NCI-H226 (cell line): ENCODE measurements around the gene IL25.
"Not testable (repeated sequence)": the region's sequence is repeated elsewhere in the genome, so short reads cannot be mapped to it uniquely, and the experiment has no call there.

Source experiments
- DNase-seq: peaks from one replicate; pipeline ENCODE4 v3.0.0-alpha.2; 2015

Gene IL25

DNA sequence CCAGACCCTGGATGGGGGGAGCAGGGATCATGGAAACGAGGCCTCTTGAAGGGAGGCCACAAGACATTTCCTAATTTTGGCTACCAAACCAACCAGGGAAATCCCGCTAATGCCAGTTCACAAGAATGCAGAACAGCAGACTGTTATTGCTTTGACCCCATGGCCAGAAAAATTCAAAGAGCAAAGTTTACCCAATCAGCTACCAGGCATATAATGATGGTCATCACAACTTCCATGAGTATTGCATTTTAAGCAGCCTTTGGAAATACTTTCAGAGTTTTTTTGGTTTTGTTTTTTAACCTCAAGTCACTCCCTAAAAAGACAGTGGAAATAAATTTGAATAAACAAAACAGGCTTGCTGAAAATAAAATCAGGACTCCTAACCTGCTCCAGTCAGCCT lies at the start of gene IL25:
IL25 (plus strand) TSS at position 301 of the 400 bp plus-strand sequence.
- no peak for DNase-seq

DNA sequence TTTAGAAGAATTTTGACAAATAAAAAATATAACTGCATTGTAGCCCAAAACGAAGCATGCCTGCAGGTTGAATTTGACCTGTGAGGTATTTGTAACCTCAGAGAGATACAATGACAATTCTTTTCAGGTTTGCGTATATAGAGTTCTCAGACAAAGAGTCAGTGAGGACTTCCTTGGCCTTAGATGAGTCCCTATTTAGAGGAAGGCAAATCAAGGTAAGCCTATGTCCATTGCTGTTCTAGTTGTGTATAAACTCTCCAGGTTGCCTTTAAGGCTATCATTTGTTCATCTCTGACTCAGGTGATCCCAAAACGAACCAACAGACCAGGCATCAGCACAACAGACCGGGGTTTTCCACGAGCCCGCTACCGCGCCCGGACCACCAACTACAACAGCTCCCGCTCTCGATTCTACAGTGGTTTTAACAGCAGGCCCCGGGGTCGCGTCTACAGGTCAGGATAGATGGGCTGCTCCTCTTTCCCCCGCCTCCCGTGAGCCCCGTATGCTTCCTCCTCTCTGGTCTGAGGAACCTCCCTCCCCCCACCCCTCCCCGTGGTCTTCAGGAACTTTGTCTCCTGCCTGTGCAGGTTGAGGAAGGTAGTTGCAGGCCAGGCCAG lies 48.7 kb upstream of the IL25 start:
- DNase-seq: no peak

DNA sequence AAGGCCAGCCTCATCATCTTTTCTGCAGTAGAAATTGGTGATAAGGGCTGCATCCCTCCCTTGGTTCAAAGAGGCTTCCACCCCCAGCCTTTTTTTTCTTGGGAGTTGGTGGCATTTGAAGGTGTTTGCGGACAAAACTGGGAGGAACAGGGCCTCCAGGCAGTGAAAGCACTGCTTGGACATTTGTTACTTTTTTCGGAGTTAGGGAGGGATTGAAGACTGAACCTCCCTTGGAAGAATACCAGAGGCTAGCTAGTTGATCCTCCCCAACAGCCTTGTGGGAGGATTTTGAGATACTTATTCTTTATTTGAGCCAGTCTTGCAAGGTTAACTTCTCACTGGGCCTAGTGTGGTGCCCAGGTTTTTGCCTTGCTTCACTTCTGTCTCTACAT lies 48.2 kb upstream of the IL25 start:
- DNase-seq: no peak

DNA sequence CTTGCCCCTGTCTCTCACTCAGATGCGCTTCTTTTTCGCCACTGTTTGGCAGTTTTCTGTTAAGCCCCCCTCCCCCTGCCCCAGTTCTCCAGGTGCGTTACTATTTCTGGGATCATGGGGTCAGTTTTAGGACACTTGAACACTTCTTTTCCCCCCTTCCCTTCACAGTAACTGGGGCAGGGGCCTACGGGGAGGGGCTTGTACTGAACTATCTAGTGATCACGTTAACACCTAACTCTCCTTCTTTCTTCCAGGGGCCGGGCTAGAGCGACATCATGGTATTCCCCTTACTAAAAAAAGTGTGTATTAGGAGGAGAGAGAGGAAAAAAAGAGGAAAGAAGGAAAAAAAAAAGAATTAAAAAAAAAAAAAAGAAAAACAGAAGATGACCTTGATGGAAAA lies 47.6 kb upstream of the IL25 start:
- no peak for DNase-seq

DNA sequence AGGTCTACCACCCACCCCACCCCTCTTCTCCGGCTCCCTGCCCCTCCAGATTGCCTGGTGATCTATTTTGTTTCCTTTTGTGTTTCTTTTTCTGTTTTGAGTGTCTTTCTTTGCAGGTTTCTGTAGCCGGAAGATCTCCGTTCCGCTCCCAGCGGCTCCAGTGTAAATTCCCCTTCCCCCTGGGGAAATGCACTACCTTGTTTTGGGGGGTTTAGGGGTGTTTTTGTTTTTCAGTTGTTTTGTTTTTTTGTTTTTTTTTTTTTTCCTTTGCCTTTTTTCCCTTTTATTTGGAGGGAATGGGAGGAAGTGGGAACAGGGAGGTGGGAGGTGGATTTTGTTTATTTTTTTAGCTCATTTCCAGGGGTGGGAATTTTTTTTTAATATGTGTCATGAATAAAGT lies 46.9 kb upstream of the IL25 start:
- not testable (repeated sequence) for DNase-seq

DNA sequence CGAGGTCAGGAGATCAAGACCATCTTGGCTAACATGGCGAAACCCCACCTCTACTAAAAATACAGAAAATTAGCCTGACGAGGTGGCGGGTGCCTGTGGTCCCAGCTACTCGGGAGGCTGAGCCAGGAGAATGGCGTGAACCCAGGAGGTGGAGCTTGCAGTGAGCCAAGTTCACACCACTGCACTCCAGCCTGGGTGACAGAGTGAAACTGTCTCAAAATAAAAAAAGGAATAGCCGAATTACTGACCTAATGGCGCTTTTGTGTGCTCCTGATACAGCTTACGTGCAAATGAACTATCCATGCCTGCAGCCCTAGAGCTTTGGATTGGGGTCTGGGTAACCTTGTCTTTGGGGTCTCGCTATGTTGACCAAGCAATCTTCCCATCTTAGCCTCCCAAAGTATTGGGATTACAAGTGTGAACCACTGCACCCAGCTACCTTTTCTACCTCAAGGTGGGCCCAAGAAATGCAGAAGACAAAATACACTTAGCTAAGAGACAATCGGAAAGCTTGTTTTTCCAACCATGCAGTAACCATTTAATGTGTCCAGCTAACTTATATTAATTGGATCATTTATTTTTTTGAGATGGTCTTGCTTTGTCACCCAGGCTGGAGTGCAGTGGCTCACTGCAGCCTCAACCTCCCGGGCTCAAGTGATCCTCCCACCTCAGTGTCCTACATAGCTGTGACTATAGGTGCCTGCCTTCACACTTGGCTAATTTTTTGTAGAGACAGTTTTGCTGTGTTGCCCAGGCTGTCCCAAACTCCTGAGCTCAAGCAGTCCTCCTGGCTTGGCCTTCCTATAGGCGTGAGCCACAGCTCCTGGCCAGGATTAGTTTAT lies 45.9 kb upstream of the IL25 start:
- DNase-seq: no peak

DNA sequence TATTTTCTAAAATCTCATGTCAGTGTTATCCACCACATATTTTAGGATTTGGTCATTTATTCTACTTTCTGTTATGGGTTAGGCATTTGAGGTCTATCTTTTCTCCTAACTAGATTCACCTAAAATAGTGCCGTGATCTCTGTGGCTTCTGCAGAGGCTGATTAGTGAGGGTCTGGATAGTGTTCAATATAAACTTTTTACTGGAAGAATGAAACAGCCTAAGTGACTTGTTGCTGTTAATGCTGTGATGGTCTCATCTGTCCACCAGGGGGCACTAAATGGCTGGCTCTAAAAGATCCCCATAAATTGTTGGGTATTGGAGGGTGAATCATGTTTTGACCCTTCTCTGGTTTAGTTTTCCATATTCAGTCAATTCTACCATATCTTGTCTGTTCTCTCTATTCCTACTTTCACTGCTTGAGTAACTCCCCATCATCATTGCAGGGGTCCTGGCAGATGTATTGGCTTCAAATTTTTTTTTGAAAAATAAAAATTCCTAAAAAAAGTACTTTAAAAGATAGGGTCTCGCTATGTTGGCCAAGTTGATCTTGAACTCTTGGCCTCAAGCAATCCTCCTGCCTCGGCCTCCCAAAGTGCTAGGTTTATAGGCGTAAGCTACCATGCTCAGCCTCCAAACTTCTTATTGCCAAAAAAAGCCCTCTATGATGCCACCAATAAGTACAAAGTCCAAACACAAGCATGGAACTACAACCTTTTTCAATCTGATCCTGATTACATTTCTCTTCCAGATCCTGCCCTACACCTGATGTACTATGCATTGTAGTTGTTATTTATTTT lies 44.5 kb upstream of the IL25 start:
- peak; percentile 31 for DNase-seq

DNA sequence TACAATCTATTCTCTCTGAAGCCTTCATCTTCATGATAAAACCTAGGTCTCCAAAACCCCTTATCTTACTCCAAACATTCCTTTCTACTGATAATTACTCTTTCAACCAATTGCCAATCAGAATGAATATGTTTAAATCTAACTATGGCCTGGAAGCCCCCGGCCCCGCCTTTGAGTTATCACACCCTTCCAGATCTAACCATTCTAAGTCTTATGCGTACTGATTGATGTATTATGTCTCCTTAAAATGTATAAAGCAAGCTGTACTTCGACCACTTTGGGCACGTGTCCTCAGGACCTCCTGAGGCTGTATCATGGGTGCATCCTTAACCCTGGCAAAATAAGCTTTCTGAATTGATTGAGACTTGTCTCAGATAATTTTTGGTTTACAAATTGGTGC lies 37.0 kb upstream of the IL25 start:
- DNase-seq: no peak

DNA sequence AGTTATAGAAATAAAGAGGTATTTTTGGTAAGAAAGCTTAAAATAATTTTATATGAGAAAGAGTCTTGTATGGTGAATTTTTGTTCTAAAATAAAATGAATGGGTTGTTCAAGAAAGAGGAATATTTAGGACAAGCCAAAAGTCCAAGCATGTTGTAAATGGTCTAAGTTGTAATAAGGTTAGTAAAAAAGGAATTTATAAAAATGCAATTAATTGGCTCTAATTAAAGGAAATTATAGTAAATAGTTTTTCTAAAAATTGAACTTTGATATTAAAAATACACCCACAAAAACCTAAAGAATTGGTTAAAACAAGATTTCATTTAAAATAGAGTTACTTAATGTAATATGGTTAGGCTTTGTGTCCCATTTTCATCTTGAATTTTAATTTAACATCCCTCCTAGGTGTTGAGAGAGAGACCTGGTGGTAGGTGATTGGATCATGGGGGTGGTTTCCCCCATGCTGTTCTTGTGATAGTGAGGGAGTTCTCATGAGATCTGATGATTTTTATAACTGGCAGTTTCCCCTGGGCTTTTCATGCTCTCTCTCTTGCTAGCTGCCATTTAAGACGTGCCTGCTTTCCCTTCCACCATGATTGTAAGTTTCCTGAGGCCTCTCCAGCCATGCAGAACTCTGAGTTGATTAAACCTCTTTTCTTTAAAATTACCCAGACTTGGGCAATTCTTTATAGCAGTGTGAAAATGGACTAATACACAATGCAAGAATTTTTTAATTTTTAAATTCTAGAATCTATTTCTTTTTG lies 32.9 kb upstream of the IL25 start:
- DNase-seq: no peak

DNA sequence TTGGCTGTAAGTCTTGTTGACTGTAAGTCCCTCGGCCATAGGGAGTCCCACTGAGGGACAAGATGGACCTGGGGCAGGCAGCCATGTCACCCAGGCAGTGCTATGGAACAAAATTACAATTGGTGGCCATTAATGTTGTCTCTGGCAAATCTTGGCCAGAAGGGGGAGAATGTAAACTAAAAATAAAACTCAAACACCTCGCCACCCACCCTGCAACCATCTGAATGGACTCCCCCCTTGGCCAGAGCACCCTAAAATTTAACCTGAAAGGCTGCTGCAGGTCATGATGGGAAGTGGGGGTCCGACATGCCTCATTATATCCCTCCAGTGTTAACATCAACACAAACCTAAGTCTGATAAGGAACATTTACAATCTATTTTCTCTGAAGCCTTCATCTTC lies 28.1 kb upstream of the IL25 start:
- no peak for DNase-seq

DNA sequence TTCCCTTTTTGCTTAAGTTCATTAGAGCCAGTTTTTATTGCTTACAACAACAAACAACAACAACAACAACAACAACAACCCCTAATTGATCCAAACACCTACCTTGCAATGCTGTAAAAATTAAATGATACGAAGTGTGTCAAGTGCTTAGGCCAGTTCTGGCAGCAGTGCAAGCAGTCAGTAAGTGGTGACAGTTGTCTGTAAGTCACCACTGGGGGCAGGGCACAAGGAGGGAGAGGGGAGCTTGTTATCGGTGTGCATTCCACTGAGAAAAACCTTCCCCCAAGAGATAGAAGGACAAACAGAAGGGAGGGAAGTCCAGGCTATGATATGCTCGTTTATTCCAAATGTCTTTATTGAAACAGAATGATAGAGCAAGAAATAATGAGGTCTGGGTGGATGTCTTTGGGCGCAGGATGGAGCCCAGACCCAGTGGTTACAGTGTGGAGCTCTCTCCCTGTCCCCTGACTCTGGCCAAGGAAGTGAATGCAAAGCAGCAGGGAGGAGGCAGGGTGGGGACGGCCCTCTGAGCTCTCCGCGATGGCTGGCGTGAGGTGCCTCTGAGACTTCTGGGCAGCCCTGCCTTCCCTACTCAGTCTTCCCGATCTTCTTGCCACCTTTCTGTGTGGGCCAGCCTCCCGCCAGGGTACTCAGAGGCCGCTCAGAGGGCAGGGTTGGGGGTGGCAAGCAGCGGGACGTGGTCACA lies 26.5 kb upstream of the IL25 start:
- DNase-seq: no peak

DNA sequence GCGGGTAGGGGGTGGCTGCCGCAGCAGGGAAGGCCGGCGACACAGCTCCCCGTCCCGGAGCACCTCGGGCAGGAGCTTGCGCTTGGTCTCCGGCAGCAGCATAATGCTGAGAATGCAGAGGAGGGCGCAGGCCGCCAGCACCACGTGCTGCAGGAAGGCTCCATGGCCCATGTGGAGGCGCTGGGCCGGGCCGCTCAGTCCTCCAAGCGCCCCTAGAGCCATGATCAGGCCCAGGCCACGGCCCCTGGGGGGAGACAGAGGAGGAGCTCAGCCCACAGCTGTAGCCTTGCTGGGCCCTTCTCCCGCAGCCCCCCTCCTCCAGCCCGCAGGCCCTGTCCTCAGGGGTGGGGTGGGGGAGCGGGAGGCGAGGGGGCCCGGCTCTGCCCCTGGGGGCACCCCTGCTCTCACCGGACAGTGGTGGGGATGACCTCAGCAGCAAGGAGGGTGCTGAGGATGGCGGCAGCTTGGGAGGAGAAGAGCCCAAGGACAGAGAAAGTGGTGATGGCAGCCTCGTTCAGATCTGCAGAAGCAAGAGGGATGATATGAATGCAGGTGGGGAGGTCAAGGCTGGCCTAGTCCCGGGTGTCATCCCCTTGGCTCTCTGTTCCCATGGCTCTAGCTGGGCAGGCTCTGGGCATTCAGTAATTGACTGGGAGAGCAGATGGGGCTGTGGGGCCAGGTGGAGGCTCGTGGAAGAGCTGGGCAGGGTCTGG lies 25.8 kb upstream of the IL25 start:
- DNase-seq: no peak

DNA sequence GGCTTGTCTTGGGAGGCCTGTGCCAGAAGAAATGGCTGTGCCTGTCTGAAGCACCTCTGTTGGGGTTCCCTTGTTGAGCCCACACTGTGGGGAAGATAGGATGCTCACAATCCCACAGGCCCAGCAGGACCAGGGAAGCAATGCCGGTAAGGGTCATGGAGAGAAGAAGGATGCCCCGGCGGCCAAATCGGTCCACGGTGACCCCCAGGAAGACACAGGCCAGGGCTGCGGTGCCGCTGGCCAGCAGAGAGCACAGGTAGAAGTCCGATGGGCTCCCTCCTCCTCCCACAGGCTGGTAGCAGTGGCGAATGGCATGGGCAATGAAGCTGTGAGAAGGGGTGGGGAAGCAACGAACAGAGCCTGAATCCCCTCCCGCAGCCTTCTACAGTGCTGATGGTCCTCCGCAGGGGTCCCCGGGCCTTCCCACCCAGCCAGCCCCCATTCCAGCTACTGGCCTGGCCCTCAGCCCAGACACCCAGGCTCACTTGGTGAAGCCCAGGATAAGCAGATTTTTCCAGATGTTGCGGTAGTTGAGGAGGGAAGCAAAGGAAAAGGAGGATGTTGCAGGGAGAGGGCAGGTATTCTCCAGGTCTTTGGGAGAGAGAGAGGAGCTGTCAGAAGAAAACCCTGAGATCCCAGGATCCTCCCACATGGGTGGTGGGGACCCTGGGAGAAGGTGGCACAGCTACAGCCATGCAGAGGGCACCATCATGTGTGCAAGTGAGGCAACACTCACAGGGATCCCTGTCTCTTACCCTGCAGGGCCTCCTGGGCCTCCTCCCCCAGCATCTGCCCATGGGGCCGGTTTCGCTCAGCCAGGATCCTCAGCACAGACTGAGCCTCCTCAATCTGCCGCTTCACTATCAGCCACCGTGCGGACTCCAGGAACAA lies 25.0 kb upstream of the IL25 start:
- no peak for DNase-seq

DNA sequence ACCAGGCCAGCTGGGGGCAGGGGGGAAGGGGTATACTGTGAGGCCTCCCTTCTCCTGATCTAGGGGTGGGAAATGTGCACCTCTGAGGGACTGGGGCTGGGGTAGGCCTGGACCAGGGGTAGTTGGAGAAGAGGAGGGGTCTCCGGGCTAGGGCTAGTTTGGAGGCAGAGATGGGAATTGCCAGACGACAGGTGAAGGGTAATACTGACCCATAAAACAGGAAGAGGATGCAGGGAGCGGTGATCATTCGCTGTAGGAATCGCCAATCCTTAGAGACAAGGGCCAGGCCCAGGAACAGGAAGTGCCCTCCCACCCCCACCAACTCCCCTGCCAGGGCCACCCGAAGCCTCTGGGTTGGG lies 24.3 kb upstream of the IL25 start:
- DNase-seq: no peak

DNA sequence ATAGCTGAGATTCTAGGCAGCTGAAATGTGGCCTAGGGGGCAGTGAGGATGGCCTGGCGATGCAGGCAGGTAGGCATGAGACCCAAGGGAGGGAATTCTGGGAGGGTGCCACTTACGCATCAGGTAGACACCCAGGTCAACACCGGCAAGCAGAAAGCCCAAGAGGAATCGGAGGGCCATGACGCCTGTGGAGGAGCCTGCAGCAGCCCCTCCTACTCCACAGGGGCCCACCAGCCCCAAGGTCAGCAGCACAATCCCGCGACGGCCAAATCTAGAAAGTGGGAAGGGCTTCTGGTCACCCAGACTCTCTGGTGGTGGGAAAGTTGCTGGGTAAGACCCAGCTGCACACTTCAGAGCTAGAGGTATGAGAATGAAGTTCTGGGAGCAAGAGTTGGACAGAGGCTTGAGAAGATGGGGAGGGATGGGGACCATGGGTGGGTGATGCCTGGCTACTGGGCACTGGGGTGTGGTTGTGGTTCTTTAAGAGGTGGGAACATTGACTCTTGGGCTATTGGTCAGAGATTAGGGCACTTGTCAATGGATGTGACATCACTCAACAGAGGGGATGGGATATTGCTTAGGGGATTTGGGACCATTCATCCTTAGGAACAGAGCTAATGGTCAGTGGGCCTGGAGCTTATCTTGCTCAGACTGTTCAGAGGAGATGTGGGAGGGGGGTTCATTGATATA lies 23.3 kb upstream of the IL25 start:
- DNase-seq: no peak

DNA sequence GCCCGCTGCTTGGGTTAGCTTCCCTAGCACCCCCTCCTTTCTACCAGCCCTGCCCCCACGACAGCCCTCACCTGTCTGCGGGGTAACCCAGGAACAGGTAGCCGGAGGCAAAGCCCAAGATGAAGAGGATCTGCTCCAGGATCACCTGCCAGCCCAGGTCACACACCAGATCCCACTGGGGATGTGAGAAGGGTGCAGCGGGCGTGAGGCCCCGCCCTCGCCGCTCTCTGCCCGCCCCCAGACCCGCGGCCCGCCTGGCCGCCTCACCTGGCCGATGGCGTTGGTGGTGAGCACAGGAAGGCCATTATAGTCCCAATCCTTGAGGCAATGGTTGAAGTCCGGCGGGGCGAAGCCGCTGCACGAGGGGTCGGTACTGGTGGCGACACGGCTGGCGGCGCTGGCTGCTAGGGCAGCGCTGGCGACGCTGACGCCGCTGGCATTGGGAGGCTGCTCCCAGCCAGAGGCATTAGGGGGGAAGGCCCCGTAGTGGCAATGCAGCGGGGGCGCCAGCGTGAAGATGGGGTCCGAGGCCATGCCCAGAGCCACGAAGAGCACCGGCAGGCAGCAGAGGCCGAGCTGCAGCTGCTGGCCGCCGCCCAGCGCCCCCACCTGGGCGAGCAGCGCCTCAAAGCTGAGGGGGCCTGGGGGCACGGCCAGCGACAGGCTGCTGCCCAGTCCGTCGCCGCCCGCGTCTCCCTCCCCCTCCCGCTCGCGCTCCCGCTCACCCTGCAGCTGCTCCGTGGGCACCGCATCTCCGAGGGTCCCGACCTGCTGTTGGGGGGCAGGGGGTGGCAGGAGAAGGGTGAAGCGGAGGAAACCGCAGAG lies 20.7 kb upstream of the IL25 start:
- no peak for DNase-seq

DNA sequence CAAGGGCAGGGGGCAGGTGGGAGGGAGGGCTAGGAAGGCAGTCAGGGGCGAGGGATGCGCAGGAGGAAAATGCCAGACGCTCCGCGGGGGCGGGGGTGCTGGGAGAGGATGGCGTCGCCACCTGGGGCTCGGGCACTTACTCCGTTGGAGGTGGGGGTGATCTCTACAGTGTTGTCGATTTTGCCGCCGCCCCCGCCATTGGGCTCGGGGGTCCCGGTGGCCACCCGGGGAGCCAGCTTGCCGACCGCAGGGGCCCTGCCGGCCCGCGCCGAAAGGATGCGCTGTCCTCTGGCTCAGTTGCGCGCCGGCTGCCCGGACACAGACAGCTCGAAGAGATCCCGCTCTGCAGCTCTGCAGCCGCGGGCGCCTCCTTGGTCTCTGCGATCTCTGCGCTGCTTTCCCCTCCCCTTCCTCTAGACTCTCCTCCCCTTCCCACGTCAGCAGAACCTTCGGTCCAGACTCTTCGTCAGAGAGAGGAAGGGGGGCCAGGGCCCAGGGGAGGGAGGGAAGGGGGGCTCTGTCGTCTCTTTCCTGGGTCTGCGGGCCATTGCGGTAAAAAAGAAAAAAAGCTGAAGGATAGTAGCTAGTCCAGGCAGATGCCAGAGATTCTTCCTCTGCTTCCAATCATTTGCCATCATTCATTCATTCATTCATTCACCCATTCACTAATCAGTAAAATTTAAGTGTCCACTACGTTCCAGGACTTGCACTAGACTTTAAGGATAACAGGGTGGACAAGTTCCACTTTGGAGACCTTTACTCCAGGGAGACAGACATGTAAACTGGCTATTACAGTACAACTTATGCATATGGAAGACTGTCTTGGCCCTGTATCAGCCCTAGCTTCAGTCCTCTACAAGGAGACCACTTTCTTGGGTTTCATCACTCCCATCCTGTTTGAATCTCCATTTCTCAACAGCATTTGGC lies 19.8 kb upstream of the IL25 start, which contains the start of gene SLC22A17:
SLC22A17 (minus strand) TSS at position 382 of the 927 bp plus-strand sequence.
- DNase-seq: no peak

DNA sequence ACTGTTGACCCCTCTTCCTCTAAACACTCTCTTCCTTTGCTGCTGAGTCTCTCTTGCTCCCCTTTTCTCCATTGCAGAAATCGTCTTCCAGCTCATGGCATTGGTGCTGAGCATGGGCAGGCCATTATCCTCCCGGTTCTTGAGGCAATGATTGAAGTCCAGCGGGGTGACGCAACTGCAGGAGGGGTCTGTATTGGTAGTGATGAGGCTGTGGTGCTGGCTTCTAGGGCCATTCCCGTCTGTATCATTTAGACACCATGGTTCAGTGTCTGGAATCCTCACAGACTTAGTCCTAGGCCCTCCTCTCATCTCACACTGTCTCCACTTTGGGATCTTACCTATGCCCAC lies 19.2 kb upstream of the IL25 start:
- DNase-seq: no peak
